DMS53 (cell line): ENCODE results near the gene DTD1.

Experiments
- DNase-seq: peaks from one replicate; lab custom pipeline; 2025; lab: John Stamatoyannopoulos, UW

Gene DTD1

GRCh38 chr20:18795366-18795765 is 207.5 kb downstream of the DTD1 start:
- DNase-seq: no peak

- DNase-seq: no peak
These were observed 208.5 kb downstream of the DTD1 start for GRCh38 chr20:18796282-18796833.

DNA sequence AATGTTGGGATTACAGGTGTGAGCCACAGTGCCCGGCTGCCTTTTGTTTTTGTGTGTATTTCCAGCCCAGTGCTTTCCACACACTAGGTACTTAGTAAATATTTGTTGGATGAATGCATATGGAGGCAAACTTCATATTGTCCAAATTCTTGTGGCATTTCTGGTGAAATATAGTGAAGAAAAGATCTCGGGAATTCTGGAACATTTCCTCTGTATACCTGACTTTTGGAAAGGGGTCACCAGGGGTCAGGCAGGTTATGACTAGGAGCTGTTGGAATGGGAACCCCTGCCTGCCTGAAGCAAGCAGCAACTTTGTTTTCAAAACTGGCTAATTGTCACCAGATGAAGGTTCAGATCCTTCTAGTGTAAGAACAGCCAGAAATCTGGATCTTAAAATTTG is 213.7 kb downstream of the DTD1 start:
- no peak for DNase-seq

DNA sequence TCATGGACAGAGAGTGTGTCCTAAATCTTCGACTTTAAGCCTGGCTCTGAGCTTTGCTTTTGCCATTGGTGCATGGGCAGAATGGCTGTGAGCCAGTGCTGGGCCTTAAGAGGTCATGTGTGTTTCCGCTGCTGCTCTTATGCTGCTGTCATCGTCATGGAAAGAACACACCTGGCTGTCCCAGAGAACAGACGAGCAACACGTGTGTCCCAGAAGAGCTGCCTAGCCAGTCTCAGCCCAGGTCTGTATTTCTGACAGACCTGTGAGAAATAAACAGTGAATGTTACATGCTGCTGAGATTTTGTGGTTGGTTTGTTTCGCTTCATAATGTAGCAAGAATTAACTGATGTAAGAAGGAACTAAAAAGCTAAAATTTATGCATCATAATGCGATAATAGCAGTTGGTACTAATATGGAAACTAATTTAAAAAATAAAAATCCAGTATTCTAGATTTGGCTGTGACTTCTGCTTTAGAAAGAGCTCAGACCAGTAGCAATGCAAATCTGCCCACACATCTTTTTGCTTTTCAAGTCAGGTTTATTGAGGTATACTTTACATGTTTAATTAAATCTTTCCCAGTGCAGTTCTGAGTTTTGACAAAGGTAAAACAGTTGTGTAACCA is 214.3 kb downstream of the DTD1 start:
- no peak for DNase-seq

- DNase-seq: peak; percentile 72
These were observed 218.0 kb downstream of the DTD1 start for GRCh38 chr20:18805881-18806280.

DNA sequence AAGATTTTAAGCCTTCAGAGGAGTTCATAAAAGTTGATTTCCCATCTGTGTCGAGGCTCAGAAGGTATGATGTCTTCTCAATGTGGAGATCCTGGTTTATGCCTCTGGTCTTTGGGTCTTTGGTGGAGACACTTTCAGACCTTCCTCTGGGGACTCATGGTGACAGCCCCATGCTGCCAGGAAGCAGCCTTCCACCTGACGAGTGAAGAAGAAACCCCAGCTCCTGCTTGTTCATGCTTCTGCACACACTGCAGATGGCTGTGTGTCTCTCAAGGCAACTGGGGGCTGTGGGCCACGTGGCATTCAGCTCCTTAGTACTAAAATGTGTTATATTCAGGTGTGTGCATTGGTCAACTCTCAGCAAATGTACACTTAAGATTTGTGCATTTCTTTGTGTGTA is 220.9 kb downstream of the DTD1 start:
- no peak for DNase-seq

GRCh38 chr20:18811186-18811585 is 223.3 kb downstream of the DTD1 start:
- DNase-seq: no peak

GRCh38 chr20:18811904-18812303 is 224.1 kb downstream of the DTD1 start:
- DNase-seq: no peak

GRCh38 chr20:18813483-18813882 is 225.6 kb downstream of the DTD1 start, which contains the start of gene SCP2D1:
SCP2D1 (plus strand) TSS chr20:18813783; CDS start chr20:18813816, 33 bp downstream.
- DNase-seq: no peak

GRCh38 chr20:18815194-18815942 is 227.5 kb downstream of the DTD1 start:
- no peak for DNase-seq
